Activated CD4-positive, alpha-beta T cell treated with anti-CD3 and anti-CD28 coated beads, Interleukin-2, amount 50 U/mL, for 4 hours (primary cell): Measurements from ENCODE around the gene PLSCR2.
"Not testable (repeated sequence)": the region's sequence is repeated elsewhere in the genome, so short reads cannot be mapped to it uniquely, and the experiment has no call there.

ENCODE experiments used
- DNase-seq, 2 experiments: peaks; one replicate each; pipeline ENCODE4 v3.0.0-alpha.2; 2020

PLSCR2 gene

GRCh38 chr3:146485297-146485696 is 15.9 kb upstream of the PLSCR2 start:
- DNase-seq, result no peak

GRCh38 chr3:146476094-146476740 is 6.9 kb upstream of the PLSCR2 start:
- no peak for DNase-seq

- DNase-seq, result not testable (repeated sequence)
These were observed 5.6 kb upstream of the PLSCR2 start for GRCh38 chr3:146474976-146475375.

- DNase-seq, result no peak
These were observed 4.4 kb upstream of the PLSCR2 start for GRCh38 chr3:146473726-146474125.

GRCh38 chr3:146472611-146473010 is 3.2 kb upstream of the PLSCR2 start:
- no peak for DNase-seq

- DNase-seq, result no peak
These were observed 1.7 kb upstream of the PLSCR2 start for GRCh38 chr3:146471012-146471411.

GRCh38 chr3:146470425-146470990 is 1.1 kb upstream of the PLSCR2 start:
- DNase-seq, result no peak

GRCh38 chr3:146468671-146469149 is 651 bp downstream of the PLSCR2 start:
- DNase-seq, result no peak

- no peak for DNase-seq
These were observed 1.1 kb downstream of the PLSCR2 start for GRCh38 chr3:146468234-146468633.

GRCh38 chr3:146466604-146467003 is 2.8 kb downstream of the PLSCR2 start:
- DNase-seq, result no peak

- DNase-seq, result no peak
These were observed 3.5 kb downstream of the PLSCR2 start for GRCh38 chr3:146465693-146466465.

- DNase-seq, result no peak
These were observed 4.6 kb downstream of the PLSCR2 start for GRCh38 chr3:146464783-146465182.

- DNase-seq, result no peak
These were observed 5.3 kb downstream of the PLSCR2 start for GRCh38 chr3:146464005-146464595.

GRCh38 chr3:146454796-146455195 is 14.6 kb downstream of the PLSCR2 start:
- no peak for DNase-seq

- no peak for DNase-seq
These were observed 19.7 kb downstream of the PLSCR2 start for GRCh38 chr3:146449613-146450012.

- no peak for DNase-seq
These were observed 20.3 kb downstream of the PLSCR2 start for GRCh38 chr3:146449076-146449475.

GRCh38 chr3:146446026-146446425 is 23.3 kb downstream of the PLSCR2 start:
- no peak for DNase-seq

GRCh38 chr3:146440310-146440709 is 29.1 kb downstream of the PLSCR2 start:
- not testable (repeated sequence) for DNase-seq

- no peak for DNase-seq
These were observed 37.3 kb downstream of the PLSCR2 start for GRCh38 chr3:146432066-146432465.

GRCh38 chr3:146431240-146431639 is 38.1 kb downstream of the PLSCR2 start:
- DNase-seq, result no peak

- DNase-seq, result no peak
These were observed 44.0 kb downstream of the PLSCR2 start for GRCh38 chr3:146425341-146425740.

- DNase-seq, result no peak
These were observed 47.3 kb downstream of the PLSCR2 start for GRCh38 chr3:146421819-146422759.
